ENCODE results near the gene ZNF607. TPM values are rescaled to one million over a fixed set of nuclear protein-coding genes. Genes with fewer than 3 reads are reported as not detected.

Gene ZNF607
- total and polyA plus RNA-seq, 2 experiments from 2014 or later, result 2.2 to 3.7 TPM

DNA sequence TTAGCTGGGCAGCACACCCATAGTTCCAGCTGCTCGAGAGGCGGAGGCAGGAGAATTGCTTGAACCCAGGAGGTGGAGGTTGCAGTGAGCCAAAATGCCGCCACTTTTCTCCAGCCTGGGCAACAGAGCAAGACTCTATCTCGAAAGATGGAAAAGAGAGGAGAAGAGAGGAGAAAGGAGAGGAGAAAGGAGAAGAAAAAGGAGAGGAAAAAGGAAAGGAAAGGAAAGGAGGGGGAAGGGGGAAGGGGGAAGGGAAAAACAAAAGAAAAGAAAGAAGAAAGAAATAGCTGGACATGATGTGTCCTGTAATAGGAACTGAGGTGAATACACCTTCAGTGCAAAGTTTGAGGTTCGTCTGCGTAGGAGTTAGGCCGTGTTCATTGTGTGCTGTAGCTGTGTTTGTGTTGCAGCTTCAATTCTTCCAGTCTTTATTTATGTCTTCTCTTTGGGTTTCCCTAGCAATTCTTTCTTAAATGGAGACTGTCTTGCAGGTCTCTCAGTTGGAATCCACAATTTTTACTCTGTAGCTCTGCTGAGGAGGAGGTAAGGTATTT, 13.4 kb downstream of the ZNF607 start:
- Histone ChIP-seq H3K79me2 (ENCODE audit: insufficient read depth) (no peaks in the 10 kb centered on the region), H3K9me2 (ENCODE audit: insufficient read depth) (no peaks in the 10 kb centered on the region), H3K9me3 (ENCODE audit: low read depth) (no peaks in the 10 kb centered on the region), H3K27ac (no peak overlapping the region), H2AFZ (no peak overlapping the region), H3K27me3 (replicated peaks; ENCODE audit: insufficient read depth) (no peaks in the 10 kb centered on the region), H3K4me3 (no peak overlapping the region), H3K9ac (no peak overlapping the region), H4K20me1 (ENCODE audit: insufficient read depth) (no peaks in the 10 kb centered on the region), H3K4me2 (ENCODE audit: unreplicated experiment) (no peak overlapping the region), H3K36me3 (ENCODE audit: low read depth) (peaks cover 18% of the 10 kb centered on the region; the same call in 1 of the 2 replicates), H3K4me1 (ENCODE audit: insufficient read depth) (no peaks in the 10 kb centered on the region), H3F3A (ENCODE audit: insufficient read depth) (no peaks in the 10 kb centered on the region)
- in situ Hi-C loops (cut with MboI), result no loop called here
- TF ChIP-seq EZH2 (IDR thresholded peaks at IDR 0.05; ENCODE audit: insufficient read depth, poor library complexity, severe bottlenecking), result no peak
- no peak for TF ChIP-seq EZH2phosphoT487 (IDR thresholded peaks at IDR 0.05; ENCODE audit: insufficient read depth, low read depth)
- no peak for DNase-seq
- WGBS, 2 experiments (ENCODE audit: low coverage in 1 of 2, low lambda C conversion rate in 2 of 2, missing lambda C conversion rate in 2 of 2), result 96 to 97% methylated on average over 7 of the region's 7 CpGs

DNA sequence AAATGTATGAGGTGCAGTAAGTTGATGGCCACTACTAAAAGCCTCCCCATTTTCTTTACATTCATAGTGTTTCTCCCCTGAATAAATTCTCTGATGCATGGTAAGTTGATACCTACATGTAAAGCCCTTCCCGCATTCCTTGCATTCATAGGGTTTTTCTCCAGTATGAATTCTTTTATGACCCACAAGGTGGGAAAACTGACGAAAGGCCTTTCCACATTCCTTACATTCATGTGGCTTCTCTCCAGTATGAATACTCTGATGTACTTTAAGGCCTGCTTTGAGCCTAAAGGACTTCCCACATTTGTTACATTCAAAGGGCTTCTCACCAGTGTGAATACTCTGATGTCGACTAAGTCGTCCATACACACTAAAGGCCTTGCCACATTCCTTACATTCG, 20.5 kb downstream of the ZNF607 start:
- no peaks in the 10 kb centered on the region for H3K9me2 ChIP-seq (ENCODE audit: insufficient read depth)
- in situ Hi-C loops (cut with MboI), result no loop called here
- H3K4me2 ChIP-seq (ENCODE audit: unreplicated experiment), result no peak overlapping the region
- H3K79me2 ChIP-seq (ENCODE audit: insufficient read depth), result no peaks in the 10 kb centered on the region
- DNase-seq, result no peak
- H3K27me3 ChIP-seq (replicated peaks; ENCODE audit: insufficient read depth), result no peaks in the 10 kb centered on the region
- no peak overlapping the region for H2AFZ ChIP-seq
- no peak overlapping the region for H3K4me3 ChIP-seq
- TF ChIP-seq EZH2phosphoT487 (IDR thresholded peaks at IDR 0.05; ENCODE audit: insufficient read depth, low read depth) (no peak), EZH2 (IDR thresholded peaks at IDR 0.05; ENCODE audit: insufficient read depth, poor library complexity, severe bottlenecking) (no peak)
- H3K4me1 ChIP-seq (ENCODE audit: insufficient read depth), result no peaks in the 10 kb centered on the region
- peaks cover 35% of the 10 kb centered on the region for H3K36me3 ChIP-seq (ENCODE audit: low read depth)
- H4K20me1 ChIP-seq (ENCODE audit: insufficient read depth), result no peaks in the 10 kb centered on the region
- 93 to 95% methylated on average over 5 of the region's 5 CpGs for WGBS, 2 experiments (ENCODE audit: low coverage in 1 of 2, low lambda C conversion rate in 2 of 2, missing lambda C conversion rate in 2 of 2)
- no peak overlapping the region for H3K9ac ChIP-seq
- no peak overlapping the region for H3K27ac ChIP-seq
- H3F3A ChIP-seq (ENCODE audit: insufficient read depth), result no peaks in the 10 kb centered on the region
- H3K9me3 ChIP-seq (ENCODE audit: low read depth), result no peaks in the 10 kb centered on the region

DNA sequence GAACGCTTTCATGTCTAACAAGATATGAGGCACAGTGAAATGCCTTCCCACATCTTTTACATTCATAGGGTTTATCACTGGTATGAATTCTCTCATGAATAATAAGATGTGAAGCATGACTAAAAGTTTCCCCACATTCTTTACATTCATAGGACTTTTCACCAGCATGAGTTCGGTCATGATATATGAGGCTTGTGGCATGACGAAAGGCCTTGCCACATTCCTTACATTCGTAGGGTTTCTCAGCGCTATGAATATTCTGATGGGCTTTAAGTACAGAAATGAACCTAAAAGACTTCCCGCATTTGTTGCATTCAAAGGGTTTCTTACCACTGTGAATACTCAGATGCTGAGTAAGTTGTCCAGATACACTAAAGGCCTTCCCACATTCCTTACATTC, 21.3 kb downstream of the ZNF607 start:
- Histone ChIP-seq H3K4me3 (no peak overlapping the region), H3K4me2 (ENCODE audit: unreplicated experiment) (no peak overlapping the region), H3K4me1 (ENCODE audit: insufficient read depth) (no peaks in the 10 kb centered on the region), H3K27ac (no peak overlapping the region), H3K9me3 (ENCODE audit: low read depth) (no peaks in the 10 kb centered on the region), H3K9ac (no peak overlapping the region), H2AFZ (no peak overlapping the region), H3K79me2 (ENCODE audit: insufficient read depth) (no peaks in the 10 kb centered on the region), H3F3A (ENCODE audit: insufficient read depth) (no peaks in the 10 kb centered on the region), H4K20me1 (ENCODE audit: insufficient read depth) (no peaks in the 10 kb centered on the region), H3K27me3 (replicated peaks; ENCODE audit: insufficient read depth) (no peaks in the 10 kb centered on the region), H3K36me3 (ENCODE audit: low read depth) (peaks cover 29% of the 10 kb centered on the region), H3K9me2 (ENCODE audit: insufficient read depth) (no peaks in the 10 kb centered on the region)
- no peak for DNase-seq
- 90 to 93% methylated on average over 6 of the region's 6 CpGs for WGBS, 2 experiments (ENCODE audit: low coverage in 1 of 2, low lambda C conversion rate in 2 of 2, missing lambda C conversion rate in 2 of 2)
- in situ Hi-C loops (cut with MboI), result no loop called here
- TF ChIP-seq EZH2phosphoT487 (IDR thresholded peaks at IDR 0.05; ENCODE audit: insufficient read depth, low read depth) (no peak), EZH2 (IDR thresholded peaks at IDR 0.05; ENCODE audit: insufficient read depth, poor library complexity, severe bottlenecking) (no peak)

DNA sequence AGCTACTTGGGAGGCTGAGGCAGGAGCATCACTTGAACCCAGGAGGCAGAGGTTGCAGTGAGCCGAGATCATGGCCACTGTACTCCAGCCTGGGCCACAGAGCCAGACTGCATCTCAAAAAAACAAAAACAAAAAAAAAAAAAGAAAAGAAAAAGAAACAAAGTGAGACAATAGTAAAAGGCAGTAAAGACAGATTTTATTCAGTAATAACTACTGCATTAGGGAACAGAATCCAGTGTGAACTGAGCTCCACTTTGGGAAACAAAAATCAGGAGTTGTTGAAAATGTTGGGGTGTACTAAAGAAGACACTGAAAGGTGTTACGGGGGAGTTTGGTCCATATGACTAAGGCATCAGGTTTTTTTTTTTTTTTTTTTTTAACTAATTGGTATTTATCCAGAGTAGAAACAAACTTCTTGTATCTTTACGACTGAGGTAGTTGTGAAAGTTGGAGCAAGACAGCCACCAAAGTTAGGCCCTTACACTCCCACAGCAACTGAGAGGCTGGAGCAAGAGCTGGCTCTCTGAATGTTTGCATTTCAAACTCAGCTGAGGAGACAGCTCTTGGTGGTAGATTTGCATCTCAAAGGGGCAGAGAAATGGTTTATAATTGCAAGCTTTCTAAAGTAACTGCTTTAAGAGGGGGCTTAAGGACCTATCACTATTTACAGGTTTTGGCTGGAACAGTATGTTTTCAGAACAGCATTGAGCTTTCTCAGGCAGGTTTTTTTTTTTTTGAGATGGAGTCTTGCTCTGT, 24.2 kb downstream of the ZNF607 start:
- no peak overlapping the region for H3K9ac ChIP-seq
- no peaks in the 10 kb centered on the region for H4K20me1 ChIP-seq (ENCODE audit: insufficient read depth)
- WGBS, 2 experiments (ENCODE audit: low coverage in 1 of 2, low lambda C conversion rate in 2 of 2, missing lambda C conversion rate in 2 of 2), result 49 to 50% methylated on average over 3 of the region's 3 CpGs
- H3F3A ChIP-seq (ENCODE audit: insufficient read depth), result no peaks in the 10 kb centered on the region
- no peaks in the 10 kb centered on the region for H3K4me1 ChIP-seq (ENCODE audit: insufficient read depth)
- no peaks in the 10 kb centered on the region for H3K27me3 ChIP-seq (replicated peaks; ENCODE audit: insufficient read depth)
- no peak overlapping the region for H3K4me2 ChIP-seq (ENCODE audit: unreplicated experiment)
- H2AFZ ChIP-seq, result no peak overlapping the region
- H3K79me2 ChIP-seq (ENCODE audit: insufficient read depth), result no peaks in the 10 kb centered on the region
- no peak for DNase-seq
- no peaks in the 10 kb centered on the region for H3K9me3 ChIP-seq (ENCODE audit: low read depth)
- TF ChIP-seq EZH2phosphoT487 (IDR thresholded peaks at IDR 0.05; ENCODE audit: insufficient read depth, low read depth), result no peak
- no peak for TF ChIP-seq EZH2 (IDR thresholded peaks at IDR 0.05; ENCODE audit: insufficient read depth, poor library complexity, severe bottlenecking)
- peaks cover 26% of the 10 kb centered on the region for H3K36me3 ChIP-seq (ENCODE audit: low read depth)
- no peaks in the 10 kb centered on the region for H3K9me2 ChIP-seq (ENCODE audit: insufficient read depth)
- in situ Hi-C loops (cut with MboI), result no loop called here
- no peak overlapping the region for H3K4me3 ChIP-seq
- no peak overlapping the region for H3K27ac ChIP-seq
